ENCODE measurements around the gene DLX3. TPM values are rescaled to one million over a fixed set of nuclear protein-coding genes. Genes with fewer than 3 reads are reported as not detected.

DLX3 gene
- total RNA-seq, 1 experiment from 2014 or later, result 0.74 TPM

DNA sequence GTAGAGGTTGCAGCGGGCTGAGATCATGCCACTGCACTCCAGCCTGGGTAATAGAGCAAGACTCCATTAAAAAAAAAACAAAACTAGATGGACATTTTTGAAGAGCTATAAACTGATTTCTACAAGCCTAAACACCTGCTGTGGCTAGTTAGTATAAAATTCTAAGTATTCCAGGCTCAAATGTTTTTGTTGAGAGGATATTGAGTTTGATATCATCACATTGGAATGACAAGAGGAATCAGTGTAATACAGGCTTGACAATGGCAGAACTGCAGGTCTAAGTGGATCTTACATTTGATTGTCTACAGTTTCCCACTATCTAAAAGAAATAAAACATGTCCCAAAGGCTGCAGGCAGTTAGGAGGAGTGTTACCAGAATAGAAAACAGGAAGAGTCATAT lies 23.9 kb upstream of the DLX3 start (continued):
- TF ChIP-seq, protein P1, sequence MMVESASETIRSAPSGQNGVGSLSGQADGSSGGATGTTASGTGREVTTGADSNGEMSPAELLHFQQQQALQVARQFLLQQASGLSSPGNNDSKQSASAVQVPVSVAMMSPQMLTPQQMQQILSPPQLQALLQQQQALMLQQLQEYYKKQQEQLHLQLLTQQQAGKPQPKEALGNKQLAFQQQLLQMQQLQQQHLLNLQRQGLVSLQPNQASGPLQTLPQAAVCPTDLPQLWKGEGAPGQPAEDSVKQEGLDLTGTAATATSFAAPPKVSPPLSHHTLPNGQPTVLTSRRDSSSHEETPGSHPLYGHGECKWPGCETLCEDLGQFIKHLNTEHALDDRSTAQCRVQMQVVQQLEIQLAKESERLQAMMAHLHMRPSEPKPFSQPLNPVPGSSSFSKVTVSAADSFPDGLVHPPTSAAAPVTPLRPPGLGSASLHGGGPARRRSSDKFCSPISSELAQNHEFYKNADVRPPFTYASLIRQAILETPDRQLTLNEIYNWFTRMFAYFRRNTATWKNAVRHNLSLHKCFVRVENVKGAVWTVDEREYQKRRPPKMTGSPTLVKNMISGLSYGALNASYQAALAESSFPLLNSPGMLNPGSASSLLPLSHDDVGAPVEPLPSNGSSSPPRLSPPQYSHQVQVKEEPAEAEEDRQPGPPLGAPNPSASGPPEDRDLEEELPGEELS (CRISPR knock-in tag; IDR thresholded peaks at IDR 0.05), result no peak
- TF ChIP-seq ZBTB21 (CRISPR knock-in tag; IDR thresholded peaks at IDR 0.05; ENCODE audit: borderline replicate concordance) (no peak), FOXK1 (CRISPR knock-in tag; IDR thresholded peaks at IDR 0.05) (no peak), CREM (CRISPR knock-in tag; IDR thresholded peaks at IDR 0.05) (no peak), TEAD1 (CRISPR knock-in tag; IDR thresholded peaks at IDR 0.05) (no peak), ATF1 (CRISPR knock-in tag; IDR thresholded peaks at IDR 0.05) (no peak), ZNF416 (CRISPR knock-in tag; IDR thresholded peaks at IDR 0.05) (no peak), EMX1 (CRISPR knock-in tag; IDR thresholded peaks at IDR 0.05) (no peak), MXD4 (CRISPR knock-in tag; IDR thresholded peaks at IDR 0.05; ENCODE audit: borderline replicate concordance) (no peak), KAT7 (CRISPR knock-in tag; IDR thresholded peaks at IDR 0.05; ENCODE audit: borderline replicate concordance) (no peak), HMGA2 (CRISPR knock-in tag; IDR thresholded peaks at IDR 0.05) (no peak), ETV6 (CRISPR knock-in tag; IDR thresholded peaks at IDR 0.05) (no peak), IRF2 (CRISPR knock-in tag; IDR thresholded peaks at IDR 0.05; ENCODE audit: borderline replicate concordance, low read depth) (no peak)
- TF ChIP-seq, protein P2, sequence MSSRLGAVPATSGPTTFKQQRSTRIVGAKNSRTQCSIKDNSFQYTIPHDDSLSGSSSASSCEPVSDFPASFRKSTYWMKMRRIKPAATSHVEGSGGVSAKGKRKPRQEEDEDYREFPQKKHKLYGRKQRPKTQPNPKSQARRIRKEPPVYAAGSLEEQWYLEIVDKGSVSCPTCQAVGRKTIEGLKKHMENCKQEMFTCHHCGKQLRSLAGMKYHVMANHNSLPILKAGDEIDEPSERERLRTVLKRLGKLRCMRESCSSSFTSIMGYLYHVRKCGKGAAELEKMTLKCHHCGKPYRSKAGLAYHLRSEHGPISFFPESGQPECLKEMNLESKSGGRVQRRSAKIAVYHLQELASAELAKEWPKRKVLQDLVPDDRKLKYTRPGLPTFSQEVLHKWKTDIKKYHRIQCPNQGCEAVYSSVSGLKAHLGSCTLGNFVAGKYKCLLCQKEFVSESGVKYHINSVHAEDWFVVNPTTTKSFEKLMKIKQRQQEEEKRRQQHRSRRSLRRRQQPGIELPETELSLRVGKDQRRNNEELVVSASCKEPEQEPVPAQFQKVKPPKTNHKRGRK (CRISPR knock-in tag; IDR thresholded peaks at IDR 0.05; ENCODE audit: borderline replicate concordance), result no peak

DNA sequence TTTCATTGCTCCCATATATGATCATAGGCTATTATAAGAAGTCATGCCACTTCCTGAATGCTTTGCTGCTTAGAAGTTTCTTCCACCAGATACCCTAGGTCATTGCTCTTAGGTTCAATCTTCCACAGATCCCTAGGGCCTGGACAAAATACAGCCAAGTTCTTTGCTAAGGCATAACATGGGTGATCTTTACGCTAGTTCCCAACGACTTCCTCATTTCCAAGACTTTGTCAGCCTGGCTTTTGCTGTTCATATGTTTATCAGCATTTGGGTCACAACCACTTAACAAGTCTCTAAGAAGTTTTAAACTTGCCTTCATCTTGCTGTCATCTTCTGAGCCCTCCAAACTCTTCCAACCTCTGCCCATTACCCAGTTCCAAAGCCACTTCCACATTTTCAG lies 20.1 kb upstream of the DLX3 start:
- Mint-ChIP-seq H3K9me3 (peaks cover 36% of the 10 kb centered on the region), H3K36me3 (peaks cover 9% of the 10 kb centered on the region), H3K27ac (no peak overlapping the region), H3K4me1 (no peaks in the 10 kb centered on the region), H3K27me3 (ENCODE audit: low read depth) (peaks cover 41% of the 10 kb centered on the region), H3K4me3 (no peak overlapping the region)
- ChIA-PET CTCF (interaction anchor here (1.2 kb wide), 1 partner anchor 79 kb away, joined by 4 read pairs; no protein-coding TSS in a partner anchor), POLR2A (no interaction called here)
- ATAC-seq, result no peak
- DNase-seq (ENCODE audit: low spot score), result no peak
- no peak for TF ChIP-seq ZBTB21 (CRISPR knock-in tag; IDR thresholded peaks at IDR 0.05; ENCODE audit: borderline replicate concordance)
- TF ChIP-seq, protein P3, sequence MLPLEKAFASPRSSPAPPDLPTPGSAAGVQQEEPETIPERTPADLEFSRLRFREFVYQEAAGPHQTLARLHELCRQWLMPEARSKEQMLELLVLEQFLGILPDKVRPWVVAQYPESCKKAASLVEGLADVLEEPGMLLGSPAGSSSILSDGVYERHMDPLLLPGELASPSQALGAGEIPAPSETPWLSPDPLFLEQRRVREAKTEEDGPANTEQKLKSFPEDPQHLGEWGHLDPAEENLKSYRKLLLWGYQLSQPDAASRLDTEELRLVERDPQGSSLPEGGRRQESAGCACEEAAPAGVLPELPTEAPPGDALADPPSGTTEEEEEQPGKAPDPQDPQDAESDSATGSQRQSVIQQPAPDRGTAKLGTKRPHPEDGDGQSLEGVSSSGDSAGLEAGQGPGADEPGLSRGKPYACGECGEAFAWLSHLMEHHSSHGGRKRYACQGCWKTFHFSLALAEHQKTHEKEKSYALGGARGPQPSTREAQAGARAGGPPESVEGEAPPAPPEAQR (CRISPR knock-in tag; IDR thresholded peaks at IDR 0.05), result no peak
- TF ChIP-seq HMGA2 (CRISPR knock-in tag; IDR thresholded peaks at IDR 0.05), result no peak
- TF ChIP-seq, protein P4, sequence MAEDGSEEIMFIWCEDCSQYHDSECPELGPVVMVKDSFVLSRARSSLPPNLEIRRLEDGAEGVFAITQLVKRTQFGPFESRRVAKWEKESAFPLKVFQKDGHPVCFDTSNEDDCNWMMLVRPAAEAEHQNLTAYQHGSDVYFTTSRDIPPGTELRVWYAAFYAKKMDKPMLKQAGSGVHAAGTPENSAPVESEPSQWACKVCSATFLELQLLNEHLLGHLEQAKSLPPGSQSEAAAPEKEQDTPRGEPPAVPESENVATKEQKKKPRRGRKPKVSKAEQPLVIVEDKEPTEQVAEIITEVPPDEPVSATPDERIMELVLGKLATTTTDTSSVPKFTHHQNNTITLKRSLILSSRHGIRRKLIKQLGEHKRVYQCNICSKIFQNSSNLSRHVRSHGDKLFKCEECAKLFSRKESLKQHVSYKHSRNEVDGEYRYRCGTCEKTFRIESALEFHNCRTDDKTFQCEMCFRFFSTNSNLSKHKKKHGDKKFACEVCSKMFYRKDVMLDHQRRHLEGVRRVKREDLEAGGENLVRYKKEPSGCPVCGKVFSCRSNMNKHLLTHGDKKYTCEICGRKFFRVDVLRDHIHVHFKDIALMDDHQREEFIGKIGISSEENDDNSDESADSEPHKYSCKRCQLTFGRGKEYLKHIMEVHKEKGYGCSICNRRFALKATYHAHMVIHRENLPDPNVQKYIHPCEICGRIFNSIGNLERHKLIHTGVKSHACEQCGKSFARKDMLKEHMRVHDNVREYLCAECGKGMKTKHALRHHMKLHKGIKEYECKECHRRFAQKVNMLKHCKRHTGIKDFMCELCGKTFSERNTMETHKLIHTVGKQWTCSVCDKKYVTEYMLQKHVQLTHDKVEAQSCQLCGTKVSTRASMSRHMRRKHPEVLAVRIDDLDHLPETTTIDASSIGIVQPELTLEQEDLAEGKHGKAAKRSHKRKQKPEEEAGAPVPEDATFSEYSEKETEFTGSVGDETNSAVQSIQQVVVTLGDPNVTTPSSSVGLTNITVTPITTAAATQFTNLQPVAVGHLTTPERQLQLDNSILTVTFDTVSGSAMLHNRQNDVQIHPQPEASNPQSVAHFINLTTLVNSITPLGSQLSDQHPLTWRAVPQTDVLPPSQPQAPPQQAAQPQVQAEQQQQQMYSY (CRISPR knock-in tag; IDR thresholded peaks at IDR 0.05), result no peak
- TF ChIP-seq NFATC4 (CRISPR knock-in tag; IDR thresholded peaks at IDR 0.05), result no peak
- no peak for TF ChIP-seq IRF2 (CRISPR knock-in tag; IDR thresholded peaks at IDR 0.05; ENCODE audit: borderline replicate concordance, low read depth)
- TF ChIP-seq, protein P5, sequence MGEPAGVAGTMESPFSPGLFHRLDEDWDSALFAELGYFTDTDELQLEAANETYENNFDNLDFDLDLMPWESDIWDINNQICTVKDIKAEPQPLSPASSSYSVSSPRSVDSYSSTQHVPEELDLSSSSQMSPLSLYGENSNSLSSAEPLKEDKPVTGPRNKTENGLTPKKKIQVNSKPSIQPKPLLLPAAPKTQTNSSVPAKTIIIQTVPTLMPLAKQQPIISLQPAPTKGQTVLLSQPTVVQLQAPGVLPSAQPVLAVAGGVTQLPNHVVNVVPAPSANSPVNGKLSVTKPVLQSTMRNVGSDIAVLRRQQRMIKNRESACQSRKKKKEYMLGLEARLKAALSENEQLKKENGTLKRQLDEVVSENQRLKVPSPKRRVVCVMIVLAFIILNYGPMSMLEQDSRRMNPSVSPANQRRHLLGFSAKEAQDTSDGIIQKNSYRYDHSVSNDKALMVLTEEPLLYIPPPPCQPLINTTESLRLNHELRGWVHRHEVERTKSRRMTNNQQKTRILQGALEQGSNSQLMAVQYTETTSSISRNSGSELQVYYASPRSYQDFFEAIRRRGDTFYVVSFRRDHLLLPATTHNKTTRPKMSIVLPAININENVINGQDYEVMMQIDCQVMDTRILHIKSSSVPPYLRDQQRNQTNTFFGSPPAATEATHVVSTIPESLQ (CRISPR knock-in tag; IDR thresholded peaks at IDR 0.05), result no peak
- no peak for TF ChIP-seq ZNF263 (CRISPR knock-in tag; IDR thresholded peaks at IDR 0.05; ENCODE audit: low read depth)
- TF ChIP-seq NFYB (CRISPR knock-in tag; conservative IDR thresholded peaks at IDR 0.05; ENCODE audit: low read depth), result no peak
- TF ChIP-seq OVOL2 (CRISPR knock-in tag; IDR thresholded peaks at IDR 0.05; ENCODE audit: borderline replicate concordance), result no peak
- no peak for TF ChIP-seq ZNF671 (CRISPR knock-in tag; IDR thresholded peaks at IDR 0.05)
- no peak for TF ChIP-seq GABPB1 (CRISPR knock-in tag; IDR thresholded peaks at IDR 0.05)
- TF ChIP-seq, protein P6, sequence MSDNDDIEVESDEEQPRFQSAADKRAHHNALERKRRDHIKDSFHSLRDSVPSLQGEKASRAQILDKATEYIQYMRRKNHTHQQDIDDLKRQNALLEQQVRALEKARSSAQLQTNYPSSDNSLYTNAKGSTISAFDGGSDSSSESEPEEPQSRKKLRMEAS (CRISPR knock-in tag; IDR thresholded peaks at IDR 0.05), result no peak
- no peak for TF ChIP-seq ZNF121 (CRISPR knock-in tag; IDR thresholded peaks at IDR 0.05)
- no peak for TF ChIP-seq TEAD1 (CRISPR knock-in tag; IDR thresholded peaks at IDR 0.05)
- TF ChIP-seq, protein P7, sequence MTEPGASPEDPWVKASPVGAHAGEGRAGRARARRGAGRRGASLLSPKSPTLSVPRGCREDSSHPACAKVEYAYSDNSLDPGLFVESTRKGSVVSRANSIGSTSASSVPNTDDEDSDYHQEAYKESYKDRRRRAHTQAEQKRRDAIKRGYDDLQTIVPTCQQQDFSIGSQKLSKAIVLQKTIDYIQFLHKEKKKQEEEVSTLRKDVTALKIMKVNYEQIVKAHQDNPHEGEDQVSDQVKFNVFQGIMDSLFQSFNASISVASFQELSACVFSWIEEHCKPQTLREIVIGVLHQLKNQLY (CRISPR knock-in tag; IDR thresholded peaks at IDR 0.05), result no peak
- no peak for TF ChIP-seq ESRRA (CRISPR knock-in tag; IDR thresholded peaks at IDR 0.05; ENCODE audit: borderline replicate concordance)
- TF ChIP-seq FOXK1 (CRISPR knock-in tag; IDR thresholded peaks at IDR 0.05), result no peak

Measured in WTC11 (cell line).